Endothelial cell of umbilical vein (primary cell): ENCODE results near the gene MADCAM1. TPM values are rescaled to one million over a fixed set of nuclear protein-coding genes. Genes with fewer than 3 reads are reported as not detected.

Experiments
- BruUV-seq: library from RNA; stranded (reverse); fragments of 400-500 nt; replicated peaks from 2 replicates; lab custom pipeline; 2021; lab: Mats Ljungman, UMichigan
- CTCF ChIA-PET: fragments of 300-600, 350-600 bp; sonication (Branson Sonifier 250); formaldehyde crosslinking; loops from one replicate; lab custom pipeline; 2021; ENCODE audit warnings: antibody characterized with exemption, inconsistent platforms; lab: Charles Lee
- POLR2A ChIA-PET: fragments of 300-600, 350-600 bp; sonication (Branson Sonifier 250); formaldehyde crosslinking; loops from one replicate; lab custom pipeline; 2021; ENCODE audit warnings: antibody characterized with exemption, inconsistent platforms; lab: Charles Lee
- DNase-seq: peaks from one replicate; pipeline ENCODE4 v3.0.0-alpha.2; 2011; ENCODE audit warnings: low read depth, low spot score
- FAIRE-seq: peaks from 2 replicates; lab custom pipeline; 2011; peaks lifted over from hg19 to GRCh38; lab: Jason Lieb, UNC
- H2AFZ ChIP-seq: 2 replicates; pipeline ENCODE4 v1.6.0; 2012; ENCODE audit warnings: low read depth, low read length, control low read depth, inconsistent platforms
- H3K27ac ChIP-seq: 2 replicates; pipeline ENCODE4 v1.5.1; 2011; ENCODE audit warnings: low read depth, mild to moderate bottlenecking, control low read depth, low read length, moderate library complexity; ENCODE audit not compliant: insufficient read depth
- H3K27me3 ChIP-seq, 2 experiments: 2 replicates each; pipeline versions ENCODE4 v1.6.0 to v1.6.1; 2011; ENCODE audit warnings: low read length in 2 of 2, mixed read lengths in 1 of 2; ENCODE audit not compliant: control insufficient read depth in 2 of 2, insufficient read depth in 2 of 2
- H3K36me3 ChIP-seq, 2 experiments: 2 replicates in 1 of 2; 3 replicates in 1 of 2; pipeline ENCODE4 v1.5.1; 2011; ENCODE audit warnings: low read length in 2 of 2, mild to moderate bottlenecking in 1 of 2, moderate library complexity in 1 of 2; ENCODE audit not compliant: control insufficient read depth in 2 of 2, insufficient read depth in 2 of 2; ENCODE audit errors: extremely low read depth in 1 of 2
- H3K4me1 ChIP-seq: 3 replicates; pipeline ENCODE4 v1.5.1; 2011; ENCODE audit warnings: mild to moderate bottlenecking, low read length; ENCODE audit not compliant: control insufficient read depth, insufficient read depth; ENCODE audit errors: extremely low read depth
- H3K4me2 ChIP-seq: 2 replicates; pipeline ENCODE4 v1.6.1; 2011; ENCODE audit warnings: low read length, control low read depth, mixed read lengths; ENCODE audit not compliant: insufficient read depth
- H3K4me3 ChIP-seq, 3 experiments: fragments of 200-600 bp in 1 of 3; sonication (generic), shearing (Covaris generic) in 1 of 3; replicated peaks in 1 of 3; 2 replicates each; pipeline ENCODE4 v1.5.1; 2011 to 2016; ENCODE audit warnings: control low read depth in 3 of 3, low read length in 3 of 3, mild to moderate bottlenecking in 2 of 3, inconsistent platforms in 1 of 3, low read depth in 1 of 3, moderate library complexity in 1 of 3; ENCODE audit not compliant: insufficient read depth in 1 of 3
- H3K79me2 ChIP-seq: 2 replicates; pipeline ENCODE4 v1.6.0; 2012; ENCODE audit warnings: low read length, inconsistent platforms; ENCODE audit not compliant: control insufficient read depth, insufficient read depth
- H3K9ac ChIP-seq: replicated peaks from 2 replicates; pipeline ENCODE3; 2011; ENCODE audit warnings: low read length, control low read depth; ENCODE audit not compliant: insufficient read depth; ENCODE audit errors: extremely low read depth
- H3K9me1 ChIP-seq: replicated peaks from 3 replicates; pipeline ENCODE4 v1.6.0; 2011; ENCODE audit warnings: mild to moderate bottlenecking, low read length; ENCODE audit not compliant: control insufficient read depth, insufficient read depth; ENCODE audit errors: extremely low read depth
- H3K9me3 ChIP-seq: replicated peaks from 2 replicates; pipeline ENCODE4 v1.5.1; 2012; ENCODE audit warnings: low read length, inconsistent platforms; ENCODE audit not compliant: control insufficient read depth, insufficient read depth
- H4K20me1 ChIP-seq: replicated peaks from 2 replicates; pipeline ENCODE3; 2011; ENCODE audit warnings: mild to moderate bottlenecking, low read length; ENCODE audit not compliant: control insufficient read depth, insufficient read depth; ENCODE audit errors: extremely low read depth
- CTCF ChIP-seq, 2 donors: IDR thresholded peaks; 1 replicate in 1 of 2; 2 replicates in 1 of 2; pipeline ENCODE4 v1.5.1; 2011; ENCODE audit warnings: low read length in 2 of 2, mild to moderate bottlenecking in 2 of 2, moderate library complexity in 2 of 2, control low read depth in 1 of 2, inconsistent platforms in 1 of 2, low read depth in 1 of 2; ENCODE audit not compliant: insufficient read depth in 1 of 2; ENCODE audit errors: extremely low read depth in 1 of 2
- EZH2 ChIP-seq: IDR thresholded peaks from 2 replicates; pipeline ENCODE4 v1.6.1; 2012; ENCODE audit warnings: borderline replicate concordance, low read depth, mild to moderate bottlenecking, moderate library complexity, low read length, inconsistent platforms; ENCODE audit not compliant: severe bottlenecking
- FOS ChIP-seq: IDR thresholded peaks from 2 replicates; pipeline ENCODE4 v1.6.1; 2011; ENCODE audit warnings: mild to moderate bottlenecking, low read length, moderate library complexity, borderline replicate concordance; ENCODE audit not compliant: insufficient read depth
- GATA2 ChIP-seq: IDR thresholded peaks from 2 replicates; pipeline ENCODE4 v1.7.0; 2011; ENCODE audit warnings: low read depth, mild to moderate bottlenecking, moderate library complexity, mixed read lengths, low read length; ENCODE audit not compliant: insufficient read length, insufficient read depth
- JUN ChIP-seq: IDR thresholded peaks from 2 replicates; pipeline ENCODE4 v1.6.1; 2011; ENCODE audit warnings: borderline replicate concordance, low read depth; ENCODE audit not compliant: insufficient read length, insufficient read depth
- MAX ChIP-seq: IDR thresholded peaks from 2 replicates; pipeline ENCODE4 v1.6.1; 2011; ENCODE audit not compliant: insufficient read depth, insufficient read length
- MYC ChIP-seq: IDR thresholded peaks from one replicate; pipeline ENCODE4 v1.6.1; 2011; ENCODE audit warnings: mild to moderate bottlenecking, low read depth, low read length
- POLR2A ChIP-seq: IDR thresholded peaks from 2 replicates; pipeline ENCODE4 v1.6.1; 2012; ENCODE audit warnings: low read depth, mild to moderate bottlenecking, control low read depth, low read length
- POLR2AphosphoS5 ChIP-seq: IDR thresholded peaks from 2 replicates; pipeline ENCODE4 v1.6.1; 2012; ENCODE audit warnings: low read depth, mild to moderate bottlenecking, control low read depth, low read length, moderate library complexity; ENCODE audit not compliant: insufficient read depth
- dilution Hi-C: fragments of 300-500 bp; cut with MboI; formaldehyde crosslinking; loops from one replicate; pipeline ENCODE4 v1.15.0; 2019; ENCODE audit warnings: low sequenced_read_pairs; ENCODE audit not compliant: extremely low pct_ligation_motif_present
- intact Hi-C: fragments of 100-400 bp; cut with micrococcal nuclease; formaldehyde crosslinking; loops from one replicate; pipeline ENCODE4 v1.10.0; 2022
- polyA plus RNA-seq, 4 experiments: library from polyadenylated mRNA; depleted of rRNA in 3 of 4; stranded (reverse) in 3 of 4; unstranded in 1 of 4; fragments of >200 nt; gene quantifications; 2 replicates each; pipeline versions ENCODE4 v1.2.1 to v1.2.3, GENCODE V29; 2011 to 2012; ENCODE audit warnings: missing spikeins in 1 of 4
- total RNA-seq: library from RNA; stranded (reverse); gene quantifications from 2 replicates; pipeline ENCODE4 v1.2.3, GENCODE V29; 2021

MADCAM1 gene
- total and polyA plus RNA-seq, 2 donors (not counting 3 experiments of a cell fraction or from before 2014, with no cell fraction given), result 0.07 to 0.31 TPM

- no peak overlapping the region for H3K9ac ChIP-seq
- no peaks in the 10 kb centered on the region for H3K79me2 ChIP-seq
- no peak for TF ChIP-seq JUN
- no peak for TF ChIP-seq POLR2A
- no peak for TF ChIP-seq GATA2
- TF ChIP-seq CTCF (IDR thresholded peaks at IDR 0.05; ENCODE audit: extremely low read depth in 1 of 2, insufficient read depth in 1 of 2, low read depth in 1 of 2, low read length in 2 of 2), result no peak
- TF ChIP-seq MYC, result no peak
- no peak for TF ChIP-seq FOS
- TF ChIP-seq POLR2AphosphoS5, result no peak
- TF ChIP-seq MAX, result no peak
- TF ChIP-seq EZH2, result no peak
- intact Hi-C loops (no loop called here), dilution Hi-C loops (no loop called here)
- no peak for DNase-seq
- H3K4me2 ChIP-seq, result no peak overlapping the region
- H2AFZ ChIP-seq, result no peak overlapping the region
- H4K20me1 ChIP-seq, result no peaks in the 10 kb centered on the region
- no peaks in the 10 kb centered on the region for H3K4me1 ChIP-seq
- H3K27me3 ChIP-seq, result no peaks in the 10 kb centered on the region
- no peak for FAIRE-seq
- H3K9me1 ChIP-seq, result no peaks in the 10 kb centered on the region
- no peak overlapping the region for H3K27ac ChIP-seq
- ChIA-PET CTCF (interaction anchor here (1.2 kb wide), 1 partner anchor 86 kb away, joined by 3 read pairs; no protein-coding TSS in a partner anchor), POLR2A (no interaction called here)
- no TSS peak for BruUV-seq
- H3K36me3 ChIP-seq, result no peaks in the 10 kb centered on the region
- no peak overlapping the region for H3K4me3 ChIP-seq
- H3K9me3 ChIP-seq, result no peaks in the 10 kb centered on the region
Observed at GRCh38 chr19:469833-470232, 26.5 kb upstream of the MADCAM1 start.
